Glutamatergic neuron (in vitro differentiated cells): ENCODE data around the gene DDX31. TPM values are rescaled to one million over a fixed set of nuclear protein-coding genes. Genes with fewer than 3 reads are reported as not detected.
A peak's percentile ranks its signal among the peaks of the same experiment; 100 is the strongest.

Experiments
- DNase-seq: peaks from one replicate; pipeline ENCODE4 v3.0.0; 2022
- H3K27ac Mint-ChIP-seq: one replicate; pipeline ENCODE4 v1.8.0; 2020; ENCODE audit warnings: mild to moderate bottlenecking, mixed read lengths, inconsistent platforms; ENCODE audit not compliant: unreplicated experiment
- H3K27me3 Mint-ChIP-seq: one replicate; pipeline ENCODE4 v1.8.0; 2020; ENCODE audit warnings: mild to moderate bottlenecking, moderate library complexity, mixed read lengths, inconsistent platforms; ENCODE audit not compliant: unreplicated experiment
- H3K36me3 Mint-ChIP-seq: one replicate; pipeline ENCODE4 v1.8.0; 2020; ENCODE audit warnings: mild to moderate bottlenecking, mixed read lengths, inconsistent platforms; ENCODE audit not compliant: unreplicated experiment
- H3K4me1 Mint-ChIP-seq: one replicate; pipeline ENCODE4 v1.8.0; 2020; ENCODE audit warnings: mild to moderate bottlenecking, low read depth, mixed read lengths, inconsistent platforms; ENCODE audit not compliant: unreplicated experiment
- H3K4me3 Mint-ChIP-seq: one replicate; pipeline ENCODE4 v1.8.0; 2020; ENCODE audit warnings: mild to moderate bottlenecking, mixed read lengths, inconsistent platforms; ENCODE audit not compliant: unreplicated experiment
- H3K9me3 Mint-ChIP-seq: one replicate; pipeline ENCODE4 v1.8.0; 2020; ENCODE audit warnings: mild to moderate bottlenecking, moderate library complexity, mixed read lengths, inconsistent platforms; ENCODE audit not compliant: unreplicated experiment
- total RNA-seq: library from RNA; stranded (reverse); fragmentation: NEBNext Ultra II Directional; extraction: Animal tissue kit (Norgen Biotek cat#: 25700); gene quantifications from one replicate; pipeline ENCODE4 v1.2.1, GENCODE V29; 2021; ENCODE audit not compliant: unreplicated experiment
- TF ChIP-seq, protein P1 (sequence below): fragments of 200-600 bp; sonication (generic); IDR thresholded peaks from one replicate; pipeline ENCODE4 v1.5.0; 2021; ENCODE audit not compliant: partially characterized antibody, unreplicated experiment

DDX31 gene
- total RNA-seq, 1 donor from 2014 or later, result 8.7 TPM

DNA sequence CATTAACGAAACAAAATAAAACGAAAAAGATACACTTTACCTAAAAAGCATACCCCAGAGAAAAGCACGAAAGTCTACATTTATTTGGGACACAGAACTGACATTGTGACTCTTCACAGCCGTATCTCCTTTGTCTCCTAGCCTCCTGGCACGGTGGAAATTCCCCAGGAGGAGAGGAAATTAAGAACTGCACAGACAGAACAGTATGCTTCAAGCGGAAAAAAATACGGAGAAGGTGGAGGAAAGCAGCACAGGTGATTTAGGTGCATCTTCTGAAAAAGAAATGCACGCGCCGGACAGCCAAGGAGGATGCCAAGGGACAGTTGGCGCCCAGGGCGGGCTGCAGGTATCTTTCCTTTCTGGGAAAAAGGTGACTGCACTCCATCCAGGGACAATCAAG is 32.0 kb downstream of the DDX31 start:
- Mint-ChIP-seq H3K9me3 (no peaks in the 10 kb centered on the region), H3K36me3 (no peaks in the 10 kb centered on the region)

DNA sequence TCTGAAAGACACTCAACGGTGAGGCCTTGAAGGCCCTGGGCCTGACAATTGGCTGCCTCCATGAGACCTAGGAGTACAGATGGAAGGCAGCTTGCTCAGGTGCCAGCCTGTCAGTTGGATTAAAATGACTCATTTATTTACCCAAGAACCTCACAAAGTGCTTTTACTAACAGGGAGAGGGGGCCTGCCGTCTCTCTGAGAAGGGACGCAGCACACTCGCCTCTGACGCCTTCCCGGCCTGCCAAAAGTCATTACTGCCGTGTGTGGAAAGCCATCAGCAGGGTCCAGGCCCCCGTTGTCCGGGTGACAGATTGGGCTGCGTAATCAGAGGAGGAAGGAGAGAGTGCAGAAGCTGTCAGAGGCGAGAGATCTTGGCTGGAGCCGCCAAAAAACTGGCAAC is 32.4 kb downstream of the DDX31 start:
- Mint-ChIP-seq H3K27me3 (peaks cover 1% of the 10 kb centered on the region), H3K4me1 (peaks cover 2% of the 10 kb centered on the region), H3K4me3 (no peak overlapping the region), H3K9me3 (no peaks in the 10 kb centered on the region), H3K36me3 (no peaks in the 10 kb centered on the region), H3K27ac (peak overlapping the region; percentile 4)
- DNase-seq, result peak; percentile 20
- TF ChIP-seq, protein P1, sequence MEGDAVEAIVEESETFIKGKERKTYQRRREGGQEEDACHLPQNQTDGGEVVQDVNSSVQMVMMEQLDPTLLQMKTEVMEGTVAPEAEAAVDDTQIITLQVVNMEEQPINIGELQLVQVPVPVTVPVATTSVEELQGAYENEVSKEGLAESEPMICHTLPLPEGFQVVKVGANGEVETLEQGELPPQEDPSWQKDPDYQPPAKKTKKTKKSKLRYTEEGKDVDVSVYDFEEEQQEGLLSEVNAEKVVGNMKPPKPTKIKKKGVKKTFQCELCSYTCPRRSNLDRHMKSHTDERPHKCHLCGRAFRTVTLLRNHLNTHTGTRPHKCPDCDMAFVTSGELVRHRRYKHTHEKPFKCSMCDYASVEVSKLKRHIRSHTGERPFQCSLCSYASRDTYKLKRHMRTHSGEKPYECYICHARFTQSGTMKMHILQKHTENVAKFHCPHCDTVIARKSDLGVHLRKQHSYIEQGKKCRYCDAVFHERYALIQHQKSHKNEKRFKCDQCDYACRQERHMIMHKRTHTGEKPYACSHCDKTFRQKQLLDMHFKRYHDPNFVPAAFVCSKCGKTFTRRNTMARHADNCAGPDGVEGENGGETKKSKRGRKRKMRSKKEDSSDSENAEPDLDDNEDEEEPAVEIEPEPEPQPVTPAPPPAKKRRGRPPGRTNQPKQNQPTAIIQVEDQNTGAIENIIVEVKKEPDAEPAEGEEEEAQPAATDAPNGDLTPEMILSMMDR, result no peak

More for the DNA sequence above, 32.0 kb downstream of the DDX31 start:
- Mint-ChIP-seq H3K4me1 (no peaks in the 10 kb centered on the region), H3K27me3 (peaks cover 1% of the 10 kb centered on the region), H3K27ac (peak overlapping the region; percentile 4), H3K4me3 (no peak overlapping the region)
- DNase-seq, result no peak
- TF ChIP-seq, protein P1, result no peak

DNA sequence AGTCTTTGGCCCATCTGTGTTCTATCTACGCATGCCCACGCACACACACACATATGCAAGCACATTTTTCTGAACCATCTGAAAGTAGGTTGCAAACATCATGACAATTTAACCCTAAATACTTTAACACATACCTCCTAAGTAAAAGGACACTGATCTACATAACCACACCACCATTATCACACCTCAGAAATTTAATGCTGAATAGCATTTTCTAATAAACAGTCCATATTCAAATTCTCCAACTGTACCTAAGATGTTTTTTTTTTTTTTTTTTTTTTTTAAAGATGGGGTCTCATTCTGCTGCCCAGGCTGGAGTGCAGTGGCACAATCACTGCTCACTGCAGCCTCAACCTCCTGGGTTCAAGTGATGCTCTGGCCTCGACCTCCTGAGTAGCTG is 35.5 kb downstream of the DDX31 start:
- Mint-ChIP-seq H3K4me3 (no peak overlapping the region), H3K27ac (no peak overlapping the region), H3K27me3 (peaks cover 1% of the 10 kb centered on the region), H3K36me3 (no peaks in the 10 kb centered on the region), H3K9me3 (no peaks in the 10 kb centered on the region), H3K4me1 (peaks cover 12% of the 10 kb centered on the region)
- TF ChIP-seq, protein P1, result no peak
- DNase-seq, result no peak

DNA sequence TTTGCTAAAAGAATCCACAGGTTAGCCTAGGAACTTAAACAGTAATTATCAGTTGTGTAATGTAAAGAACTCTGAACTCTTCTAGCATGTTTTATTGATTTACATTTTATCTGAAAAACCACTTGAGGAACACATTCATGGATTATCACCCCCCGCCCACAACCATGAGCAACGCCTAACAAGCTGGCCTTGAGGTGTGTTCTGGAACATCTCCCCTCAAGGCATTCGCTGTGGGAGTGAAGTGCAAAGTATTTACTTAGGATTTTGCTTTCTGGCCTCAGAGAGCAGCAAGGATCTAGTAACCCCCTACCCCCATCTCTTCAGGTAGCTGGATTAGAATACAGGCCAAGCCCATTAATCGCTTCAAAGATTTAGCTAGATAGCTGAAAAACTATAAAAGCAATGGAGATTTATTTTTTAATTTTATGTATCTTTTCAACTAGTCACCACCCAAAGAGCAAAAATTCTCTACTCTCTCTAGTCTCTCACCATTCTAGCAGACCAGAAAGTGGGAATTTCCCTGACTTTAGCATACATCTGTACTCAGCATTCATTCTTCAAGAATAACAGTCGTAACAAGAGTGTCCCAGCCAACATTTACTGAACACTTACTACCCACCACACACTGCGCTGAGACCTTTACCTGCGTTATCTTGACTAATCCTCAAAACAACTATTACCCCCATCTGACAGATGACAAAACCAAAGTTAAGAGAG is 37.2 kb downstream of the DDX31 start:
- H3K4me1 Mint-ChIP-seq, result peaks cover 15% of the 10 kb centered on the region
- no peak overlapping the region for H3K27ac Mint-ChIP-seq
- H3K36me3 Mint-ChIP-seq, result no peaks in the 10 kb centered on the region

DNA sequence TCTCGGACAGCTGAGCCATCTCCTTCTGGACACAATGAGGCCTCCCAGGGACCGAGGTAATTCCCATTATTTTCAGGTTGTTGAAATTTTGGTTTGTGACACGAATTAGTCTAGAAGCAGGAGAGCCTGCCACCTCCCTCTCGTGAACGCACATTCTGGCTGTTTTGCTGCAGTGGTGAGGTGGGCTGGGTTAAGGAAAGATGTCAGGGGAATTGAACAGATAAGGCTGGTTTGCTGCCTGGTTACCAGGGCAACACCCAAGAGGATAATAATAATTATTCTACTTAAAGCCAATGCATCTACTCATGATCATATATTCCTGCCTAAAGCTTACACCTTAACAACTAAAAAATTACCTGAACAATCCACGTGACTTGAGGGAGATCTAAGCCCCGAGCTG is 38.1 kb downstream of the DDX31 start:
- H3K9me3 Mint-ChIP-seq, result peaks cover 2% of the 10 kb centered on the region
- peaks cover 1% of the 10 kb centered on the region for H3K27me3 Mint-ChIP-seq
- H3K4me3 Mint-ChIP-seq, result no peak overlapping the region
- TF ChIP-seq, protein P1, result no peak
- no peaks in the 10 kb centered on the region for H3K36me3 Mint-ChIP-seq
- DNase-seq, result no peak
- H3K4me1 Mint-ChIP-seq, result peaks cover 18% of the 10 kb centered on the region
- H3K27ac Mint-ChIP-seq, result peak overlapping the region; percentile 17

More for the DNA sequence above, 37.2 kb downstream of the DDX31 start:
- H3K27me3 Mint-ChIP-seq, result peaks cover 1% of the 10 kb centered on the region
- H3K4me3 Mint-ChIP-seq, result no peak overlapping the region
- no peak for DNase-seq
- TF ChIP-seq, protein P1, result no peak
- no peaks in the 10 kb centered on the region for H3K9me3 Mint-ChIP-seq
